Panc1 (cell line): ENCODE data around the gene KISS1R. TPM values are rescaled to one million over a fixed set of nuclear protein-coding genes. Genes with fewer than 3 reads are reported as not detected.

ENCODE experiments used
- ATAC-seq: fragments of 200-7000 bp; cut with Tn5 transposase; 2 replicates; pipeline ENCODE4 v1.9.1; 2020; ENCODE audit warnings: mild to moderate bottlenecking, moderate library complexity
- BruUV-seq: library from RNA; stranded (reverse); fragments of 400-500 nt; replicated peaks from 2 replicates; lab custom pipeline; 2021; lab: Mats Ljungman, UMichigan
- CTCF ChIA-PET: fragments of 300-600 bp; sonication (Branson Sonifier 250); formaldehyde crosslinking; loops from one replicate; lab custom pipeline; 2022; ENCODE audit warnings: antibody characterized with exemption; lab: Charles Lee
- POLR2A ChIA-PET: fragments of 300-600 bp; sonication (Branson Sonifier 250); formaldehyde crosslinking; loops from one replicate; lab custom pipeline; 2022; ENCODE audit warnings: antibody characterized with exemption; lab: Charles Lee
- DNase-seq: peaks from one replicate; pipeline ENCODE4 v3.0.0-alpha.2; 2010; ENCODE audit warnings: low read depth, low spot score
- H3K27ac ChIP-seq: 2 replicates; pipeline ENCODE4 v1.5.1; 2011; ENCODE audit warnings: mild to moderate bottlenecking, low read length, inconsistent platforms
- H3K27me3 ChIP-seq: fragments of 200-500 bp; sonication (Bioruptor generic); 2 replicates; pipeline ENCODE4 v1.6.0; 2014; ENCODE audit warnings: low read length, inconsistent platforms; ENCODE audit not compliant: control insufficient read depth, insufficient read depth
- H3K36me3 ChIP-seq: fragments of 200-500 bp; sonication (Bioruptor generic); 2 replicates; pipeline ENCODE4 v1.5.1; 2014; ENCODE audit warnings: inconsistent platforms, mild to moderate bottlenecking, low read length, moderate library complexity; ENCODE audit not compliant: control insufficient read depth, insufficient read depth
- H3K4me1 ChIP-seq: 2 replicates; pipeline ENCODE4 v1.5.1; 2011; ENCODE audit warnings: inconsistent platforms, mild to moderate bottlenecking, low read length, moderate library complexity; ENCODE audit not compliant: control insufficient read depth, insufficient read depth
- H3K4me3 ChIP-seq, 2 experiments: 2 replicates each; pipeline ENCODE4 v1.5.1; 2011 to 2012; ENCODE audit warnings: low read depth in 2 of 2, low read length in 2 of 2, mild to moderate bottlenecking in 2 of 2, inconsistent platforms in 1 of 2, moderate library complexity in 1 of 2
- H3K9me3 ChIP-seq: fragments of 200-500 bp; sonication (Bioruptor generic); 2 replicates; pipeline ENCODE4 v1.5.1; 2014; ENCODE audit warnings: low read depth, mild to moderate bottlenecking, inconsistent platforms, low read length, moderate library complexity; ENCODE audit not compliant: control insufficient read depth, insufficient read depth
- CTCF ChIP-seq: fragments of 450-650 bp; IDR thresholded peaks from 2 replicates; pipeline ENCODE4 v1.5.1; 2017; ENCODE audit warnings: mild to moderate bottlenecking
- POLR2AphosphoS5 ChIP-seq: IDR thresholded peaks from 2 replicates; pipeline ENCODE4 v1.6.1; 2012; ENCODE audit warnings: mild to moderate bottlenecking, low read depth, low read length, moderate library complexity
- REST ChIP-seq, 2 experiments: IDR thresholded peaks; 2 replicates each; pipeline ENCODE4 v1.6.1; 2011 to 2012; ENCODE audit warnings: low read depth in 2 of 2, control low read depth in 1 of 2, low read length in 1 of 2, mild to moderate bottlenecking in 1 of 2, moderate library complexity in 1 of 2; ENCODE audit not compliant: insufficient read depth in 1 of 2
- SIN3A ChIP-seq: IDR thresholded peaks from 2 replicates; pipeline ENCODE4 v1.6.1; 2012; ENCODE audit warnings: low read depth, mild to moderate bottlenecking, low read length, moderate library complexity, borderline replicate concordance; ENCODE audit not compliant: insufficient read depth
- TCF7L2 ChIP-seq: IDR thresholded peaks from 2 replicates; pipeline ENCODE4 v1.6.1; 2011; ENCODE audit warnings: mild to moderate bottlenecking, low read depth, low read length, inconsistent platforms
- in situ Hi-C: cut with HindIII; loops from 2 replicates; pipeline ENCODE4 v1.10.0; 2016; ENCODE audit warnings: low sequenced_read_pairs, low pct_unique_long_range_greater_than_20kb
- intact Hi-C: fragments of 100-400 bp; cut with micrococcal nuclease; formaldehyde crosslinking; loops from one replicate; pipeline ENCODE4 v1.10.0; 2022; ENCODE audit not compliant: unreplicated experiment
- total RNA-seq: library from RNA; stranded (reverse); gene quantifications from one replicate; pipeline ENCODE4 v1.2.1, GENCODE V29; 2021; ENCODE audit not compliant: unreplicated experiment

KISS1R gene
- total RNA-seq, 1 experiment from 2014 or later = 0.92 TPM

- in situ Hi-C loops = no loop called here
- ChIA-PET CTCF (no interaction called here), POLR2A (no interaction called here)
- Histone ChIP-seq H3K36me3 (no peaks in the 10 kb centered on the region), H3K4me1 (peaks cover 5% of the 10 kb centered on the region; the same call in 1 of the 2 replicates), H3K9me3 (no peaks in the 10 kb centered on the region), H3K4me3 (no peak overlapping the region), H3K27me3 (no peaks in the 10 kb centered on the region), H3K27ac (no peak overlapping the region)
- TF ChIP-seq TCF7L2 (no peak), REST (IDR thresholded peaks at IDR 0.05; ENCODE audit: insufficient read depth in 1 of 2, low read depth in 2 of 2, low read length in 1 of 2) (no peak), CTCF (no peak), SIN3A (no peak), POLR2AphosphoS5 (no peak)
- no peak for ATAC-seq
- intact Hi-C loops = no loop called here
- BruUV-seq = no TSS peak
- DNase-seq = no peak
Measured at GRCh38 chr19:871446-872265, 45.5 kb upstream of the KISS1R start.

- H3K27ac ChIP-seq = no peak overlapping the region
- POLR2A ChIA-PET = no interaction called here
- H3K27me3 ChIP-seq = no peaks in the 10 kb centered on the region
- TF ChIP-seq POLR2AphosphoS5 = no peak
- no peak for TF ChIP-seq CTCF
- no peak for TF ChIP-seq TCF7L2
- no peak for TF ChIP-seq SIN3A
- no peak for TF ChIP-seq REST (IDR thresholded peaks at IDR 0.05; ENCODE audit: insufficient read depth in 1 of 2, low read depth in 2 of 2, low read length in 1 of 2)
- DNase-seq (no peak), ATAC-seq (peak; percentile 70)
- CTCF ChIA-PET = no interaction called here
- intact Hi-C loops = no loop called here
- no peaks in the 10 kb centered on the region for H3K36me3 ChIP-seq
- H3K9me3 ChIP-seq = no peaks in the 10 kb centered on the region
- peaks cover 5% of the 10 kb centered on the region; the same call in 1 of the 2 replicates for H3K4me1 ChIP-seq
- H3K4me3 ChIP-seq = no peak overlapping the region
- no TSS peak for BruUV-seq
- in situ Hi-C loops = no loop called here
Measured at GRCh38 chr19:872266-872951, 44.7 kb upstream of the KISS1R start.
